Hindlimb muscle (tissue), 1 donor: ENCODE results near the gene IL10. TPM values are rescaled to one million over a fixed set of nuclear protein-coding genes. Genes with fewer than 3 reads are reported as not detected.
"Not testable (repeated sequence)": the region's sequence is repeated elsewhere in the genome, so short reads cannot be mapped to it uniquely, and the experiment has no call there.

Source experiments
- DNase-seq: peaks from one replicate; pipeline ENCODE4 v3.0.0-alpha.2; 2013
- polyA plus RNA-seq: library from polyadenylated mRNA; unstranded; fragments of 120-200 nt; gene quantifications from one replicate; pipeline ENCODE4 v1.2.1, GENCODE V29; 2013; ENCODE audit not compliant: insufficient read length

Gene IL10
- polyA plus RNA-seq, 1 donor, result 0.53 TPM

DNA sequence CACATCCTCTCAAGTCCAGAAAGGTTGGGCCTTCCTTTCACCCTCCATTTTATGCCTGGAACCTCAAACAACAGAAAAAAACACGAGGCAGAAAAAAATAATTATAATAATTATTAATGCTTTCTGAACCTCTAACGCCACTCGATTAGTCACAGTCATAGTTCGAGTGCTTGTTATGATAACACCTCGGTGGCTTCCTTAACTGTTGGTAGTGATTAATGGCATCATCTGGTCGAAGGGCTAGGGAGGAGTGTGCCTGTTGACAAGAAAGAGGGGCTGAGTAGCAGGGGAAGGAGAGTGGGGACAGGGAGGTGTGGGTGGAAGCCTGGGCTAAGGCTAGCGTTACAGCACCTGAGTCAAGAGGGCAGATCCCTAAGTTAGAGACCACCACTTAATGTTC, 21.3 kb upstream of the IL10 start:
- no peak for DNase-seq

DNA sequence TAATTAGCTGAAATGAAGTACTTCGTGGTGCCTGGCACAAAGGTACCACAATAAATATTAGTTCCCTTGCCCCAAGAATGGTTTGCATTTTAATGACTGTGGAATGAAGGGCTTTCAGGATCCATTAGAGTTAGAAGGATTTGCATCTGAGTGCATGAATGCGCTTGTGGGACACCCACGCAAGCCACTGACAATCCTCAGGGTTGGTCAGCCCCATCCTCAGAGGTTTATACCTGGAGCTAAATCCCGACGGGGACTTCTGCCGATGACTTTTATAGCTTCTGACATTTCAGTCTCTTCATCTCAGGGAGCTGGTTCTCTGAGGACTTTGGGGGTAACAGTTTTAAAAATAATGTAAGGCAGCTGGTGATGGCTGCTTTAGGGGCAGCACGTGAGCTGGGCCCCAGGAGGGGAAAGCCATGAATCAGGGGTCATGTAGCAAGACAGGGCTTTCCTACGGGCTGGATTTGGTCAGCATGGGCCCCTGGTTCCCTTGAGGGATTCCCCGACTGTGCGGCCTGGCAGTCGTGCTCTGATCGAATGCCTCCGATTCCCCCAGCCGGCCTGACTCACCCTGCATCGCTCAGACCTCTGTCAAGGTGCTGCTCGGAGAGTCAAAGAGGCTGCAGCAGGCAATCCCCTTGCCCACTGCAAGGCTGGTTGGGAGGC, 20.8 kb upstream of the IL10 start:
- no peak for DNase-seq

DNA sequence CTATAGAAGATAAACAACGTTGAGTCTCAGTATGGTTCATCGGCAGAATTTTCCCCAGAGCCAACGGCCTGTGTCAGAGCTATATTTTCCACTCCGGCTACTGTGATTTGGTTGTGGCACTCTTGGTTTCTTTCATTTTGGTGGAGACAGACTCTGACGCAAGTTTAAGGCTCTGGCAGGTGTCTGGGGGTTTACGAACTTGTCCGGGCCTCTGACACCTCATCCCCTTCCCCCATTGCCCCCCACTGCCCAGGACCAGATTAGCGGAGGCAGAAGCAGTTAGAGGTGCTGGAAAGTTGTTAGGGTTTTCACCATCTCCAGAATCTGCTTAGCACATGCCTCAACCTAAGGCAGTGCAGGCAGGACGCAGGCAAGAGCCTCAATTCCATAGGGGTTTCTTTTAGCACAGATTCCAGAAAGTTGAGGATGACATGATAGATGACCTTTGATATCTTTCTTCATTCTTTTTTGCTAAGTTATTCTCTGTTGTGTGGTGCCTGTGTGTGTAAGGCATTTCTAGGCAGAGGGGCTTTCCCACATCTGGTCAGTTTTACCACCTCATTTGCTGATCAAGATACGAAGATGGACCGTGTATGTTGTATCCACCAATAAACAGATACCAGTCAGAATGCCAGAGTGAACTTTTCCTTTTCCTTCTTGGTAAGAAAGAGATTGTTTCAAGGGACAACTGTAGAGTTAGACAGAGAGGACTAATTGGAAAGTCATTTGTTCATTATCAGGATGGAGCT, 18.4 kb upstream of the IL10 start:
- no peak for DNase-seq

GRCh38 chr1:206788487-206789050, 16.3 kb upstream of the IL10 start:
- DNase-seq, result no peak

- no peak for DNase-seq
Measured at GRCh38 chr1:206787891-206788290, 15.6 kb upstream of the IL10 start.

GRCh38 chr1:206786212-206786886, 14.1 kb upstream of the IL10 start:
- no peak for DNase-seq

- DNase-seq, result no peak
Measured at GRCh38 chr1:206785182-206785765, 13.0 kb upstream of the IL10 start.

DNA sequence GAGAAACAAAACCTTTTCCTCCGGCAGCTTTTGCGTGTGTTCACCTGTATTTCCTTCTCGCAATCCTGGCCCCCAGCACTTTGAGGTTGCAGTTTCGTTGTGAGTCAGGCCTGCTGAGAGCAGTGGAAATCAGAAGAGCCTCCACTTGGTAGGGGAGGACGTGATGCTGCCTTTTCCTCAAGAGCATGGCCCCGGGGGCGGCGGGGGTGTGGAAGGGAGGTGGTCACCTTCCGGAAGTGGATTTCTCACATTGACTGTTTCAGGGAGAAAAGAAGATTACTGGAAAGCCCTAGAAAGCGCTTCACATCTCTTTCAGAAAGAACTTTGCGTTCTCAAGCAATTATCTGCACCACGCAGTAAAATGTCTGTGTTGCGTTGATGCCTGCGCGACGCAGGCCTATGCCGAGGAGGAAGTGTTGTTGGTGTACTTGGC, 12.2 kb upstream of the IL10 start:
- no peak for DNase-seq

DNA sequence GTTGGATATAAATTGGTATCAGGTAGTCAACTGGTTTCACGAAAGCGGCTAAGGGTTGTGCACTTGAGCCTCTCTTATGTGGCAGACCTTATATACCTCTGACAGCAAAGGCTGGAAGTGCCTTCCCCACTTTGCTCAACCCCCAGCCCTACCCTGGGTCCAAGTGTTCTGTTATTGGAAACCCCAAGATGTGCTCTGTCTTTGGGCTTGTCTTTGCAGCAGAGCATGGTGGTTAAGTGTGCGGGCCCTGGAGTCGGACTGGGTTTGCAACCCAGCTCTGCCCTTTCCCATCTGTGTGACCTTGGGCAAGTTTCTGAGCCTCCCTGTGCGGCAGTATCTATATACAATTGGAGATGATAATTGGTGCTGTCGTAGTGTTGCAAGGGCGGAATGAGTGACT, 11.2 kb upstream of the IL10 start:
- no peak for DNase-seq

GRCh38 chr1:206782448-206782847, 10.2 kb upstream of the IL10 start:
- no peak for DNase-seq

GRCh38 chr1:206779638-206780037, 7.3 kb upstream of the IL10 start:
- no peak for DNase-seq

DNA sequence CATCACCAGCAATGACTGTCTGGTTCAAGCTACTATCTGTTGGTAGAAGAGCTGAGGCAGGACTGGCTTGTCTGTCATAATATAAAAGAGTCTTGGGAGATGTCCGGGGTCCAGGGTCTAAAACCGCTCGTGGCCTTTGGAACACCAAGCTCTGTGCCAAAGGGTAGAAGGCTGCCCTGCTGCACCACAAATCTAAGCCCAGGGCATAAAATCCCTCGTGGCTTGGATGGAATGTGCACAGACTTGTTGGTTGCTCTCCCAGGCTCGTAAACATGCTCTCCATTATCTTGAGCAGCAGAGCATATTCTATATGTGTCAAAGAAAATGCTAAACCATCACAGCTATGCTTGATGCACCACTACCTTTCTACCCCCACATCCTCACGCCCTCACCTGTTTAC, 6.6 kb upstream of the IL10 start:
- not testable (repeated sequence) for DNase-seq

- DNase-seq, result no peak
Measured at GRCh38 chr1:206778031-206778430, 5.7 kb upstream of the IL10 start.

GRCh38 chr1:206776229-206776628, 3.9 kb upstream of the IL10 start:
- no peak for DNase-seq

DNA sequence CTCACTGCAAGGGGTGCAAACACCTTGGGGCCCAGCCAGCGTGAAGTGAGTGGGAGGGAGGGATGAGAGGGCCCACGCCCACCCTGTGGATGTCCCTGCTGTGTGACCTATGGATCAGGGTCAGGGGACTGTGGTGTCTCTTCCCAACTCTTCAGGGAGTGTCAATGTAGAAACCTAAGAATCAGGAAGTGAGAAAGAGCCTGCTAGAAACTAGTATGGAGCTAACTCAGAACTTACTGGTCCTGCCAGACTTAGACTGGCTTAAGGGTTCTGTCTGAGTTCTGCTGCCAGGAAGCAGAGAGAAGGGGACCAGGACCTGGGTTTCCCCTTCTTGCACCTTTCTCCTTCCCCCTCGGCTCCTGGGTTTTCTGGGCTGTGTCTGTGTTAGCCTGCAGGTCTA, 1.8 kb upstream of the IL10 start:
- no peak for DNase-seq

DNA sequence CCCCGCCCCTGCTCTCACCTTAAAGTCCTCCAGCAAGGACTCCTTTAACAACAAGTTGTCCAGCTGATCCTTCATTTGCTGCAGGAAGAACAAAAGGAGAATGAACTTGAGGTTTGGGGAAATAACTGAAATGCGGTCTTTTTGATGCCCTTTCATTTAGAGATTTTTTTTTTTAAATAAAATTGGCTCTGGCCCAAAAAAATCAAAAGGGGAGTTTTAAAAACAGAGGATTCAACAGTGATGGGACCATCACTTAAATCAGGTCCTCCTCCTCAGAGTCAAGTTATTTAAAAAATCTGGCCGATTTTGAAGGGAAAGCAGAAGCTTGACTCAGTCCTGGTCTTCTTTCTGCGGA, 979 bp downstream of the IL10 start:
- no peak for DNase-seq

DNA sequence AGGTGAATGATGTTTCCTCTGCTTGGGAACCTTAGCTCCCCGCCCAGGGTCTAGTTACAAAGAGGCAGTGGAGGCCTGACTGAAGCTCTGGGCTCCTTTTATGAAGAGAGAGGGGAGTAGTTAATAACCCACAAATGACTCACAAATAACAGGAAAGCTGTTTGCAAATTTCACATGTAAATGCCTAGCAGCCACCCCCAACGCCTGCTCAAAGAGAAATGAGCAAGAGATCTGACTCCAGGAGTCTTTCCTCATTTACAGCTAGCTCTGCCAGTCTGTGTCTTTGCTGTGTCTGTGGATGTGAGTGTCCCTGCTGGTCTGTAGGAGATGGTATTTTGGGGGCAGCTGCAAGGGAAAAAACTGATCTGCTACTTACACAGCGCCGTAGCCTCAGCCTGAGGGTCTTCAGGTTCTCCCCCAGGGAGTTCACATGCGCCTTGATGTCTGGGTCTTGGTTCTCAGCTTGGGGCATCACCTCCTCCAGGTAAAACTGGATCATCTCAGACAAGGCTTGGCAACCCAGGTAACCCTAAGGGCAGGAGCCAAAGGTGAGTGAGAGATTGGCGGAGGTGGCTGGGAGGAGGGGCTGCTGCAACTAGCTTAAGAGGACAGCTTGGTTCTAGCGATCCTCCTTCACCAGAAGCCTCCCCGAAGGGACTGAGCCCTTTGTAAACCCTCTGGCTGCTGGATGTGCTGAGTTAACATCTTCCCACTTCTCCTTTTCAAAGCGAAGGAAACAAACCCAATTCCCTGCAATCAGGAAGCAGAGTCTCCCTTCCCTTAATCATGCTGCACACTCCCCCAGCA, 1.6 kb downstream of the IL10 start, which contains the start of gene IL19:
IL19 (plus strand) TSS at position 243 of the 807 bp plus-strand sequence. CDS start 65,890 bp downstream, outside the sequence.
- DNase-seq, result no peak

GRCh38 chr1:206769304-206769731, 3.0 kb downstream of the IL10 start:
- no peak for DNase-seq

- DNase-seq, result no peak
Measured at GRCh38 chr1:206768472-206769303, 3.6 kb downstream of the IL10 start.

DNA sequence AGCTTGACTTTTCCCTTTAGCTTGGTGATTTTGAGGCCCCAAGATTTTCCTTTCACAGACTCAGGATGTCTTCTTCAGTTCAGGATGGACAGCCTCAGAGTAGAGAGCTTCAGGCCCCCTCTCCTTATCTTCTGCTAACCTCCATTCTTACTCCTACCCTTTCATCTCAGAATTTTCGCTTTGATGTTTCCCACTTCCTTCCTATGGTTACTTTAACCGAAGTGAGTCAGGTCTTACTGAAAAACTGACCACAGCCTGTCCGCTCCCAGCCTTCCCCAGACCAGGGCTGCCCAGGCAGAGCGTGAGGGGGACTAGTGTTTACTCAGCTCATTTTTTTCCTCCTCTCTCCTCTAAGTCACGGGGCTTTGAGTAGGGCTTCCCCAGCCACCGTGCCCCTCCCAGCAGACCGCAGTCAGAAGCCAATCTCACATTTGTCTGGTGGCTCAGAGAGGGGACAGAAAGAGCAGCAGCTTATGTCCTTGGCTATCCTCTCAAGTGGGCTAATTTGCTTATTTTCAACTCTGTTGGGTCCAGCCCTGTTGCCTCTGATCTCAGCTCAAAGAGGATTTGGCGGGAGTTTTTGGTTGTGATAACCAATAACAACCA, 5.9 kb downstream of the IL10 start:
- DNase-seq, result no peak

DNA sequence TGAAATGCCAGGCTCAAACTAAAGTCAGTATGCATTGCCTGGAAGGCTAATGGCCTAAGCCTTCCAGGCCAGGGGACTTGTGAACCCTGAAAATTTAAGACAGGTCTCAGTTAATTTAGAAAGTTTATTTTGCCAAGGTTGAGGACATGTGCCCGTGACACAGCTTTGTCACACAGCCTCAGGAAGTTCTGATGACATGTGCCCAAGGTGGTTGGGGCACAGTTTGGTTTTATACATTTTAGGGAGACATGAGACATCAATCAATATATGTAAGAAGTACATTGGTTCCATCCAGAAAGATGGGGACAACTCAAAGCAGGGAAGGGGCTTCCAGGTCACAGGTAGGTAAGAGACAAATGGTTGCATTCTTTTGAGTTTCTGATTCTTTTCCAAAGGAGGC, 6.5 kb downstream of the IL10 start:
- not testable (repeated sequence) for DNase-seq
